WTC11 (cell line): Measurements from ENCODE around the gene CHPF2. TPM values are rescaled to one million over a fixed set of nuclear protein-coding genes. Genes with fewer than 3 reads are reported as not detected.

ENCODE experiments used
- ATAC-seq: fragments of 200-7000 bp; cut with Tn5 transposase; 2 replicates; pipeline ENCODE4 v1.10.0; 2021; ENCODE audit warnings: mild to moderate bottlenecking, moderate library complexity
- CTCF ChIA-PET: fragments of 300-600 bp; sonication (Branson Sonifier 250); formaldehyde crosslinking; loops from one replicate; lab custom pipeline; 2021; ENCODE audit warnings: antibody characterized with exemption; lab: Charles Lee
- POLR2A ChIA-PET: fragments of 350-600 bp; sonication (Branson Sonifier 250); formaldehyde crosslinking; loops from one replicate; lab custom pipeline; 2021; ENCODE audit warnings: antibody characterized with exemption; lab: Charles Lee
- DNase-seq: peaks from one replicate; pipeline ENCODE4 v3.0.0; 2021; ENCODE audit warnings: low spot score
- H3K27ac Mint-ChIP-seq: 2 replicates; pipeline ENCODE4 v1.8.0; 2021; ENCODE audit warnings: mixed read lengths
- H3K27me3 Mint-ChIP-seq: 2 replicates; pipeline ENCODE4 v1.8.0; 2021; ENCODE audit warnings: low read depth, mild to moderate bottlenecking, moderate library complexity, mixed read lengths
- H3K36me3 Mint-ChIP-seq: 2 replicates; pipeline ENCODE4 v1.8.0; 2021; ENCODE audit warnings: mixed read lengths
- H3K4me1 Mint-ChIP-seq: 2 replicates; pipeline ENCODE4 v1.8.0; 2022; ENCODE audit warnings: mixed read lengths
- H3K4me3 Mint-ChIP-seq: 2 replicates; pipeline ENCODE4 v1.8.0; 2021; ENCODE audit warnings: mild to moderate bottlenecking, moderate library complexity, mixed read lengths
- H3K9me3 Mint-ChIP-seq: 2 replicates; pipeline ENCODE4 v1.8.0; 2021; ENCODE audit warnings: mixed read lengths
- ARID4B ChIP-seq: sonication (generic); formaldehyde crosslinking; IDR thresholded peaks from 2 replicates; pipeline ENCODE4 v1.8.0; 2023; ENCODE audit warnings: missing genetic modification reagents, mild to moderate bottlenecking, borderline replicate concordance
- ATF3 ChIP-seq: sonication (generic); formaldehyde crosslinking; conservative IDR thresholded peaks from 2 replicates; pipeline ENCODE4 v1.8.1; 2022; ENCODE audit warnings: mild to moderate bottlenecking, missing genetic modification reagents
- CBFB ChIP-seq: sonication (generic); formaldehyde crosslinking; IDR thresholded peaks from 2 replicates; pipeline ENCODE4 v1.8.1; 2022; ENCODE audit warnings: mild to moderate bottlenecking, low read depth, missing genetic modification reagents
- E2F1 ChIP-seq: sonication (generic); formaldehyde crosslinking; IDR thresholded peaks from 2 replicates; pipeline ENCODE4 v1.8.0; 2022; ENCODE audit warnings: mild to moderate bottlenecking, missing genetic modification reagents
- ESRRA ChIP-seq: sonication (generic); formaldehyde crosslinking; IDR thresholded peaks from 2 replicates; pipeline ENCODE4 v1.8.1; 2022; ENCODE audit warnings: mild to moderate bottlenecking, missing genetic modification reagents, borderline replicate concordance
- FOXJ3 ChIP-seq: sonication (generic); formaldehyde crosslinking; IDR thresholded peaks from 2 replicates; pipeline ENCODE4 v1.9.0; 2021; ENCODE audit warnings: missing genetic modification reagents, mild to moderate bottlenecking, borderline replicate concordance
- GABPB1 ChIP-seq: sonication (generic); formaldehyde crosslinking; IDR thresholded peaks from 2 replicates; pipeline ENCODE4 v1.8.1; 2023; ENCODE audit warnings: mild to moderate bottlenecking, missing genetic modification reagents
- JAZF1 ChIP-seq: fragments of 250-450 bp; sonication (Bioruptor Pico); IDR thresholded peaks from 2 replicates; pipeline ENCODE4 v1.9.0; 2021; ENCODE audit warnings: moderate library complexity, mild to moderate bottlenecking, inconsistent platforms
- KAT7 ChIP-seq: sonication (generic); formaldehyde crosslinking; IDR thresholded peaks from 2 replicates; pipeline ENCODE4 v1.8.1; 2023; ENCODE audit warnings: missing genetic modification reagents, mild to moderate bottlenecking, borderline replicate concordance
- MYBL2 ChIP-seq: sonication (generic); formaldehyde crosslinking; IDR thresholded peaks from 2 replicates; pipeline ENCODE4 v1.8.1; 2023; ENCODE audit warnings: mild to moderate bottlenecking, moderate library complexity, missing genetic modification reagents
- NFATC4 ChIP-seq: fragments of 250-450 bp; sonication (Bioruptor Pico); IDR thresholded peaks from 2 replicates; pipeline ENCODE4 v1.9.0; 2021; ENCODE audit warnings: mild to moderate bottlenecking
- NR1H2 ChIP-seq: sonication (generic); formaldehyde crosslinking; IDR thresholded peaks from 2 replicates; pipeline ENCODE4 v1.9.0; 2021; ENCODE audit warnings: mild to moderate bottlenecking, moderate library complexity, missing genetic modification reagents
- PRDM15 ChIP-seq: sonication (generic); formaldehyde crosslinking; IDR thresholded peaks from 2 replicates; pipeline ENCODE4 v1.8.0; 2022; ENCODE audit warnings: missing genetic modification reagents
- ZMAT4 ChIP-seq: fragments of 250-450 bp; sonication (Bioruptor Pico); IDR thresholded peaks from 2 replicates; pipeline ENCODE4 v1.9.0; 2021; ENCODE audit warnings: mild to moderate bottlenecking
- ZNF219 ChIP-seq: sonication (generic); formaldehyde crosslinking; IDR thresholded peaks from 2 replicates; pipeline ENCODE4 v1.8.0; 2023; ENCODE audit warnings: missing genetic modification reagents, mild to moderate bottlenecking, borderline replicate concordance
- ZNF317 ChIP-seq: sonication (generic); formaldehyde crosslinking; IDR thresholded peaks from 2 replicates; pipeline ENCODE4 v1.8.1; 2023; ENCODE audit warnings: low read depth, mild to moderate bottlenecking, moderate library complexity, missing genetic modification reagents, borderline replicate concordance
- ZNF396 ChIP-seq: fragments of 250-450 bp; sonication (Bioruptor Pico); IDR thresholded peaks from 2 replicates; pipeline ENCODE4 v1.8.0; 2021; ENCODE audit warnings: mild to moderate bottlenecking, moderate library complexity, borderline replicate concordance
- ZNF425 ChIP-seq: fragments of 250-450 bp; sonication (Bioruptor Pico); conservative IDR thresholded peaks from 2 replicates; pipeline ENCODE4 v1.9.0; 2021; ENCODE audit warnings: mild to moderate bottlenecking
- ZNF671 ChIP-seq: fragments of 250-450 bp; sonication (Bioruptor Pico); IDR thresholded peaks from 2 replicates; pipeline ENCODE4 v1.8.0; 2021; ENCODE audit warnings: mild to moderate bottlenecking
- total RNA-seq: library from RNA; stranded (reverse); gene quantifications from 3 replicates; pipeline ENCODE4 v1.2.3, GENCODE V29; 2021

The CHPF2 gene
- total RNA-seq, 1 experiment from 2014 or later, result 30.7 TPM

- no peak for TF ChIP-seq ARID4B (CRISPR knock-in tag)
- no peak for TF ChIP-seq ZNF219 (CRISPR knock-in tag)
- TF ChIP-seq KAT7 (CRISPR knock-in tag), result no peak
- no peak for TF ChIP-seq NR1H2 (CRISPR knock-in tag)
- TF ChIP-seq ESRRA, result no peak
- TF ChIP-seq PRDM15 (CRISPR knock-in tag), result no peak
These were observed 49.8 kb downstream of the CHPF2 start (continued) for GRCh38 chr7:151282111-151282510.

- H3K36me3 Mint-ChIP-seq, result no peaks in the 10 kb centered on the region
- ChIA-PET POLR2A (no interaction called here), CTCF (no interaction called here)
- H3K9me3 Mint-ChIP-seq, result no peaks in the 10 kb centered on the region; the same call in 1 of the 2 replicates
- peaks cover 16% of the 10 kb centered on the region for H3K27me3 Mint-ChIP-seq
- ATAC-seq, result no peak
- TF ChIP-seq NFATC4 (CRISPR knock-in tag) (no peak), GABPB1 (no peak), CBFB (CRISPR knock-in tag) (no peak), FOXJ3 (no peak), ATF3 (no peak), ZNF425 (CRISPR knock-in tag) (no peak), ZNF317 (CRISPR knock-in tag) (no peak), JAZF1 (CRISPR knock-in tag) (no peak), ZNF671 (CRISPR knock-in tag) (no peak), ZNF396 (no peak), E2F1 (CRISPR knock-in tag) (no peak), ZMAT4 (CRISPR knock-in tag) (no peak), MYBL2 (CRISPR knock-in tag) (no peak)
- H3K4me1 Mint-ChIP-seq, result peaks cover 14% of the 10 kb centered on the region
- no peak overlapping the region for H3K4me3 Mint-ChIP-seq
- no peak overlapping the region for H3K27ac Mint-ChIP-seq
- no peak for DNase-seq
These were observed 51.0 kb downstream of the CHPF2 start for GRCh38 chr7:151283302-151283701.
